ENCODE measurements around the gene LRAT.
"Not testable (repeated sequence)": the region's sequence is repeated elsewhere in the genome, so short reads cannot be mapped to it uniquely, and the experiment has no call there.

Gene LRAT

GRCh38 chr4:154719087-154719486, 24.7 kb upstream of the LRAT start:
- H3K4me3 ChIP-seq (ENCODE audit: low read depth, low read length): no peak overlapping the region
- TF ChIP-seq MAX (IDR thresholded peaks at IDR 0.05; ENCODE audit: low read depth, low read length) (no peak), CTCF (IDR thresholded peaks at IDR 0.05; ENCODE audit: low read depth, low read length) (no peak), POLR2A (IDR thresholded peaks at IDR 0.05; ENCODE audit: extremely low read depth, insufficient read length) (no peak), MYC (IDR thresholded peaks at IDR 0.05; ENCODE audit: low read depth, low read length) (no peak)
- no peak for DNase-seq (ENCODE audit: low read depth)

GRCh38 chr4:154720123-154720522, 23.7 kb upstream of the LRAT start:
- DNase-seq (ENCODE audit: low read depth): no peak
- no peak overlapping the region for H3K4me3 ChIP-seq (ENCODE audit: low read depth, low read length)
- no peak for TF ChIP-seq MYC (IDR thresholded peaks at IDR 0.05; ENCODE audit: low read depth, low read length)
- no peak for TF ChIP-seq POLR2A (IDR thresholded peaks at IDR 0.05; ENCODE audit: extremely low read depth, insufficient read length)
- no peak for TF ChIP-seq CTCF (IDR thresholded peaks at IDR 0.05; ENCODE audit: low read depth, low read length)
- no peak for TF ChIP-seq MAX (IDR thresholded peaks at IDR 0.05; ENCODE audit: low read depth, low read length)

GRCh38 chr4:154720618-154721267, 23.1 kb upstream of the LRAT start:
- no peak for DNase-seq (ENCODE audit: low read depth)
- no peak overlapping the region for H3K4me3 ChIP-seq (ENCODE audit: low read depth, low read length)
- no peak for TF ChIP-seq MAX (IDR thresholded peaks at IDR 0.05; ENCODE audit: low read depth, low read length)
- no peak for TF ChIP-seq CTCF (IDR thresholded peaks at IDR 0.05; ENCODE audit: low read depth, low read length)
- no peak for TF ChIP-seq MYC (IDR thresholded peaks at IDR 0.05; ENCODE audit: low read depth, low read length)
- no peak for TF ChIP-seq POLR2A (IDR thresholded peaks at IDR 0.05; ENCODE audit: extremely low read depth, insufficient read length)

GRCh38 chr4:154722262-154722661, 21.5 kb upstream of the LRAT start:
- no peak overlapping the region for H3K4me3 ChIP-seq (ENCODE audit: low read depth, low read length)
- DNase-seq (ENCODE audit: low read depth): no peak
- no peak for TF ChIP-seq MYC (IDR thresholded peaks at IDR 0.05; ENCODE audit: low read depth, low read length)
- no peak for TF ChIP-seq CTCF (IDR thresholded peaks at IDR 0.05; ENCODE audit: low read depth, low read length)
- no peak for TF ChIP-seq POLR2A (IDR thresholded peaks at IDR 0.05; ENCODE audit: extremely low read depth, insufficient read length)
- no peak for TF ChIP-seq MAX (IDR thresholded peaks at IDR 0.05; ENCODE audit: low read depth, low read length)

- H3K4me3 ChIP-seq (ENCODE audit: low read depth, low read length); DNase-seq (ENCODE audit: low read depth): not testable (repeated sequence)
Observed at GRCh38 chr4:154723601-154724000, 20.2 kb upstream of the LRAT start.

- no peak overlapping the region for H3K4me3 ChIP-seq (ENCODE audit: low read depth, low read length)
- TF ChIP-seq POLR2A (IDR thresholded peaks at IDR 0.05; ENCODE audit: extremely low read depth, insufficient read length) (no peak), CTCF (IDR thresholded peaks at IDR 0.05; ENCODE audit: low read depth, low read length) (no peak), MYC (IDR thresholded peaks at IDR 0.05; ENCODE audit: low read depth, low read length) (no peak), MAX (IDR thresholded peaks at IDR 0.05; ENCODE audit: low read depth, low read length) (no peak)
- no peak for DNase-seq (ENCODE audit: low read depth)
Observed at GRCh38 chr4:154727540-154727939, 16.3 kb upstream of the LRAT start.

Measured in NB4 (cell line).